ENCODE results near the gene EXOC2.

EXOC2 gene

GRCh38 chr6:508614-509013, 184.3 kb downstream of the EXOC2 start:
- Histone ChIP-seq H3K4me3 (no peak overlapping the region), H3K27ac (no peak overlapping the region)
- no peak for DNase-seq (ENCODE audit: low spot score)
- no peak for TF ChIP-seq CTCF (IDR thresholded peaks at IDR 0.05)

GRCh38 chr6:508006-508405, 184.9 kb downstream of the EXOC2 start:
- Histone ChIP-seq H3K4me3 (no peak overlapping the region), H3K27ac (no peak overlapping the region)
- TF ChIP-seq CTCF (IDR thresholded peaks at IDR 0.05) = no peak
- no peak for DNase-seq (ENCODE audit: low spot score)

GRCh38 chr6:506920-507622, 185.9 kb downstream of the EXOC2 start:
- TF ChIP-seq CTCF (IDR thresholded peaks at IDR 0.05) = no peak
- DNase-seq (ENCODE audit: low spot score) = no peak
- Histone ChIP-seq H3K4me3 (no peak overlapping the region), H3K27ac (no peak overlapping the region)

- DNase-seq (ENCODE audit: low spot score) = no peak
- no peak overlapping the region for H3K27ac ChIP-seq
- H3K4me3 ChIP-seq = no peak overlapping the region
- TF ChIP-seq CTCF (IDR thresholded peaks at IDR 0.05) = no peak
Observed at GRCh38 chr6:506508-506907, 186.4 kb downstream of the EXOC2 start.

- TF ChIP-seq CTCF (IDR thresholded peaks at IDR 0.05) = no peak
- DNase-seq (ENCODE audit: low spot score) = no peak
- Histone ChIP-seq H3K27ac (no peak overlapping the region), H3K4me3 (no peak overlapping the region)
Observed at GRCh38 chr6:505374-505773, 187.6 kb downstream of the EXOC2 start.

- TF ChIP-seq CTCF (IDR thresholded peaks at IDR 0.05) = no peak
- no peak overlapping the region for H3K4me3 ChIP-seq
- DNase-seq (ENCODE audit: low spot score) = no peak
- H3K27ac ChIP-seq = no peak overlapping the region
Observed at GRCh38 chr6:504446-504980, 188.4 kb downstream of the EXOC2 start.
